ENCODE data around the gene STK10. TPM values are rescaled to one million over a fixed set of nuclear protein-coding genes. Genes with fewer than 3 reads are reported as not detected.

The STK10 gene
- total and polyA plus RNA-seq, 2 donors (not counting 1 experiment from before 2014, with no cell fraction given): 97.9 to 253 TPM

GRCh38 chr5:172052450-172053236 is 135.4 kb downstream of the STK10 start:
- no peak overlapping the region for H3K9ac ChIP-seq (ENCODE audit: low read length)
- peaks cover 24% of the 10 kb centered on the region for H3K79me2 ChIP-seq (ENCODE audit: control insufficient read depth, insufficient read depth, low read length)
- TF ChIP-seq CTCF (IDR thresholded peaks at IDR 0.05): no peak
- H3K9me3 ChIP-seq (ENCODE audit: control extremely low read depth in 1 of 3, control insufficient read depth in 2 of 3, insufficient read depth in 1 of 3, low read length in 2 of 3): no peaks in the 10 kb centered on the region
- H3K4me3 ChIP-seq (ENCODE audit: control extremely low read depth in 1 of 5, extremely low read depth in 1 of 5, insufficient read depth in 1 of 5, low read depth in 2 of 5, low read length in 4 of 5): no peak overlapping the region
- no peaks in the 10 kb centered on the region for H4K20me1 ChIP-seq (ENCODE audit: control insufficient read depth, insufficient read depth, low read length, poor library complexity, severe bottlenecking)
- DNase-seq: no peak
- H3K4me1 ChIP-seq (ENCODE audit: control insufficient read depth in 2 of 2, insufficient read depth in 2 of 2, low read length in 2 of 2): no peaks in the 10 kb centered on the region
- H3K27me3 ChIP-seq (replicated peaks in 1 of 4; ENCODE audit: control extremely low read depth in 1 of 4, control insufficient read depth in 3 of 4, insufficient read depth in 4 of 4, low read length in 3 of 4): no peaks in the 10 kb centered on the region
- no peak overlapping the region for H2AFZ ChIP-seq (ENCODE audit: insufficient read depth, low read depth, low read length, poor library complexity, severe bottlenecking)
- ATAC-seq (ENCODE audit: low read depth): no peak
- no peak overlapping the region for H3K4me2 ChIP-seq (replicated peaks; ENCODE audit: low read depth, low read length, poor library complexity, severe bottlenecking)
- Mint-ChIP-seq H3K4me1 (no peaks in the 10 kb centered on the region), H3K27ac (no peak overlapping the region), H3K27me3 (no peaks in the 10 kb centered on the region), H3K4me3 (no peak overlapping the region), H3K9me3 (ENCODE audit: insufficient read depth) (no peaks in the 10 kb centered on the region)
- WGBS (ENCODE audit: insufficient coverage): 95% methylated on average over 14 of the region's 19 CpGs
- H3K36me3 ChIP-seq (replicated peaks in 1 of 2; ENCODE audit: control extremely low read depth in 1 of 2, control insufficient read depth in 1 of 2, extremely low read depth in 1 of 2, insufficient read depth in 2 of 2, low read length in 1 of 2): peaks cover 0 to 96% of the 10 kb centered on the region in 2 experiments
- ChIA-PET POLR2A (no interaction called here), CTCF (interaction anchor here (1.2 to 1.9 kb wide), 3 partner anchors 8 to 141 kb away, joined by 3 to 5 read pairs (median 5); no protein-coding TSS in a partner anchor)
- H3K27ac ChIP-seq (ENCODE audit: low read length in 2 of 2): no peak overlapping the region
- intact Hi-C loops (cut with micrococcal nuclease): no loop called here

DNA sequence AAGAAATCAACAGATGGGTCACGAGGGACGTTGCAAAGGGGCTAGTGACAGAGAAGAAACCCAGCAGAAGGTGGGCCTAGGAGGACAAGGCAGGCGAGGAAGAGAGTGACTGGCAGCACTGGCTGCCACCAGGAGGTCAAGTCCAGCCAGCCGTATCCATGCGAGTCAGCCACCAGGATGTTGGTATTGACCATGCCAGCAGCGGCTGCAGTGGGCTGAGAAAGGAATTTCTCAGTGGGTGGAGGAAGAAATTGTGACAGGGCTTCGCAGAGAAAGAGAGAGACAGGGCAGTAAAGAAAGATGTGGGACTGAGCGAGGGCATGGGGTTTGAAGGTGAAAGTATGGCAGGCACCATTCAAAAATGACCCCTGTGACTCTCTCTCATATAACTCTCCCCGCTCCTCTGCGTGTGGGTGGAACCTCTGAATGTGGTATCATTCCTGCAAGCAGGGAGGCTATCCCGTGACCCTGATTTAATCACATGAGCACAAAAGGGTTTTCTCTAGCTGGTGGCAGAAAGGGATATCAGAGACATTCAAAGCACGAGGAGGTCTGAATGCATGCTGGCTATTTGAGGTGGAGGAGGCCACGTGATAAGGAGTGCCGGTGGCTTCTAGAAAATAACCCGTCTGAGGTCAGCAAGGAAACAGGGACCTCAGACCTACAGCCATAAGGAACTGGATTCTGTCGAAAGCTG is 136.2 kb downstream of the STK10 start:
- H3K36me3 ChIP-seq (replicated peaks in 1 of 2; ENCODE audit: control extremely low read depth in 1 of 2, control insufficient read depth in 1 of 2, extremely low read depth in 1 of 2, insufficient read depth in 2 of 2, low read length in 1 of 2): peaks cover 2 to 96% of the 10 kb centered on the region in 2 experiments
- Mint-ChIP-seq H3K4me3 (no peak overlapping the region), H3K4me1 (no peaks in the 10 kb centered on the region), H3K9me3 (ENCODE audit: insufficient read depth) (no peaks in the 10 kb centered on the region), H3K27ac (no peak overlapping the region), H3K27me3 (no peaks in the 10 kb centered on the region)
- H4K20me1 ChIP-seq (ENCODE audit: control insufficient read depth, insufficient read depth, low read length, poor library complexity, severe bottlenecking): no peaks in the 10 kb centered on the region
- WGBS (ENCODE audit: insufficient coverage): 98% methylated on average over 13 of the region's 16 CpGs
- no peak overlapping the region for H3K4me3 ChIP-seq (ENCODE audit: control extremely low read depth in 1 of 5, extremely low read depth in 1 of 5, insufficient read depth in 1 of 5, low read depth in 2 of 5, low read length in 4 of 5)
- no peak overlapping the region for H3K4me2 ChIP-seq (replicated peaks; ENCODE audit: low read depth, low read length, poor library complexity, severe bottlenecking)
- no peak for ATAC-seq (ENCODE audit: low read depth)
- no peaks in the 10 kb centered on the region for H3K4me1 ChIP-seq (ENCODE audit: control insufficient read depth in 2 of 2, insufficient read depth in 2 of 2, low read length in 2 of 2)
- H3K9me3 ChIP-seq (ENCODE audit: control extremely low read depth in 1 of 3, control insufficient read depth in 2 of 3, insufficient read depth in 1 of 3, low read length in 2 of 3): no peaks in the 10 kb centered on the region
- no peak overlapping the region for H3K27ac ChIP-seq (ENCODE audit: low read length in 2 of 2)
- POLR2A ChIA-PET: no interaction called here
- CTCF ChIA-PET: no interaction called here
- intact Hi-C loops (cut with micrococcal nuclease): no loop called here
- no peak for TF ChIP-seq CTCF (IDR thresholded peaks at IDR 0.05)
- no peak for TF ChIP-seq EZH2 (IDR thresholded peaks at IDR 0.05; ENCODE audit: borderline replicate concordance, insufficient read depth, low read depth, low read length, poor library complexity, severe bottlenecking)
- H3K27me3 ChIP-seq (replicated peaks in 1 of 4; ENCODE audit: control extremely low read depth in 1 of 4, control insufficient read depth in 3 of 4, insufficient read depth in 4 of 4, low read length in 3 of 4): no peaks in the 10 kb centered on the region
- H2AFZ ChIP-seq (ENCODE audit: insufficient read depth, low read depth, low read length, poor library complexity, severe bottlenecking): no peak overlapping the region
- H3K9ac ChIP-seq (ENCODE audit: low read length): no peak overlapping the region
- H3K79me2 ChIP-seq (ENCODE audit: control insufficient read depth, insufficient read depth, low read length): peaks cover 24% of the 10 kb centered on the region
- DNase-seq: no peak
